HG02884 (cell line): ENCODE data around the gene ANKMY1.

Experiments
- ATAC-seq: cut with Tn5 transposase; IDR thresholded peaks from one replicate; pipeline ENCODE4 v1.9.1; 2021; ENCODE audit warnings: mild to moderate bottlenecking, moderate library complexity; ENCODE audit not compliant: unreplicated experiment

The ANKMY1 gene, protein sequence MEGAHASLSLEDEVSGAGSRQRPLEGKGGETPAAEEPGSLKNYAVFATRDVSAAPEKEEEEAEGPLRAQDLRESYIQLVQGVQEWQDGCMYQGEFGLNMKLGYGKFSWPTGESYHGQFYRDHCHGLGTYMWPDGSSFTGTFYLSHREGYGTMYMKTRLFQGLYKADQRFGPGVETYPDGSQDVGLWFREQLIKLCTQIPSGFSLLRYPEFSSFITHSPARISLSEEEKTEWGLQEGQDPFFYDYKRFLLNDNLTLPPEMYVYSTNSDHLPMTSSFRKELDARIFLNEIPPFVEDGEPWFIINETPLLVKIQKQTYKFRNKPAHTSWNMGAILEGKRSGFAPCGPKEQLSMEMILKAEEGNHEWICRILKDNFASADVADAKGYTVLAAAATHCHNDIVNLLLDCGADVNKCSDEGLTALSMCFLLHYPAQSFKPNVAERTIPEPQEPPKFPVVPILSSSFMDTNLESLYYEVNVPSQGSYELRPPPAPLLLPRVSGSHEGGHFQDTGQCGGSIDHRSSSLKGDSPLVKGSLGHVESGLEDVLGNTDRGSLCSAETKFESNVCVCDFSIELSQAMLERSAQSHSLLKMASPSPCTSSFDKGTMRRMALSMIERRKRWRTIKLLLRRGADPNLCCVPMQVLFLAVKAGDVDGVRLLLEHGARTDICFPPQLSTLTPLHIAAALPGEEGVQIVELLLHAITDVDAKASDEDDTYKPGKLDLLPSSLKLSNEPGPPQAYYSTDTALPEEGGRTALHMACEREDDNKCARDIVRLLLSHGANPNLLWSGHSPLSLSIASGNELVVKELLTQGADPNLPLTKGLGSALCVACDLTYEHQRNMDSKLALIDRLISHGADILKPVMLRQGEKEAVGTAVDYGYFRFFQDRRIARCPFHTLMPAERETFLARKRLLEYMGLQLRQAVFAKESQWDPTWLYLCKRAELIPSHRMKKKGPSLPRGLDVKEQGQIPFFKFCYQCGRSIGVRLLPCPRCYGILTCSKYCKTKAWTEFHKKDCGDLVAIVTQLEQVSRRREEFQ

GRCh38 chr2:240557808-240558207 is at the start of gene ANKMY1:
Gene ANKMY1, minus strand, starts transcription at chr2:240557988. Its CDS starts 653 bp downstream, at chr2:240557335.
- ATAC-seq = no peak

GRCh38 chr2:240605867-240606743 is 48.3 kb upstream of the ANKMY1 start:
- ATAC-seq = no peak

- ATAC-seq = no peak
Measured at GRCh38 chr2:240604939-240605716, 47.3 kb upstream of the ANKMY1 start.

GRCh38 chr2:240604291-240604938 is 46.6 kb upstream of the ANKMY1 start:
- no peak for ATAC-seq

- no peak for ATAC-seq
Measured at GRCh38 chr2:240603846-240604245, 46.1 kb upstream of the ANKMY1 start.

DNA sequence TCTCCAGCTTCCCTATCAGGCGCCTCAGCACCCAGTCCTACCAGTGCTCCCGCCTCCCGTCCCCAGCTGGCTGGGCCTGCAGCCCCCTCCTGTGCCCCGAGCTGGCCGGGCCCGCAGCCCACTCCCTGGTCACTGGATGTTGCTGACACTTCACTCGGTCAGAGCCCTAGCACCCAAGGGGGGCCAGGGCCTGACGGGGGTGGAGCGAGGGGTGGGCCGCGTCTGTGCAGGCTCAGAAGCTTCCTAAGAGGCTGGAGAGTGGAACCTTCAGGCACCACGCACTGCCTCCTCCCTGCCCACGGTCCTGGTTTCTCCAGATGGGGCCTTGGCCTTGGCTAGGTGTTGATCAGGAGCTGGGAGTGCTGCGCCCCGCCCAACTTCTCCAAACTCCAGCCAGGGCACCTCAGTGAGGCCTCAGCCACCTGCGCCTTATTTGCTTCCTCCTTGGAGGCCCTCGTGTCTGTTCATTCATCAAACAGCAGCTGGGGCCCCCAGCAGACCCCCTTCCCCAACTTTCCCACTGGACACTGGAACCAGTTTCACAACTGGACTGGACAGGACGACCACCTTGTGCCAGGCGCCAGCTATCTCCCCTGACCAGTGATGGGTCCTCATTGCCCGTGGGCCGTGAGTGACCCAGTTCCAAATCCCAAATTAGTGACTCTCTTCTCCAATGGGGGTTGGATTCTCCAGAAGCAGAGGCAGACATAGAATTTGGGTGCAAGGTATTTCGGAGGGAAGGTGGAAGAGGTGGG is 45.5 kb upstream of the ANKMY1 start:
- ATAC-seq = no peak

DNA sequence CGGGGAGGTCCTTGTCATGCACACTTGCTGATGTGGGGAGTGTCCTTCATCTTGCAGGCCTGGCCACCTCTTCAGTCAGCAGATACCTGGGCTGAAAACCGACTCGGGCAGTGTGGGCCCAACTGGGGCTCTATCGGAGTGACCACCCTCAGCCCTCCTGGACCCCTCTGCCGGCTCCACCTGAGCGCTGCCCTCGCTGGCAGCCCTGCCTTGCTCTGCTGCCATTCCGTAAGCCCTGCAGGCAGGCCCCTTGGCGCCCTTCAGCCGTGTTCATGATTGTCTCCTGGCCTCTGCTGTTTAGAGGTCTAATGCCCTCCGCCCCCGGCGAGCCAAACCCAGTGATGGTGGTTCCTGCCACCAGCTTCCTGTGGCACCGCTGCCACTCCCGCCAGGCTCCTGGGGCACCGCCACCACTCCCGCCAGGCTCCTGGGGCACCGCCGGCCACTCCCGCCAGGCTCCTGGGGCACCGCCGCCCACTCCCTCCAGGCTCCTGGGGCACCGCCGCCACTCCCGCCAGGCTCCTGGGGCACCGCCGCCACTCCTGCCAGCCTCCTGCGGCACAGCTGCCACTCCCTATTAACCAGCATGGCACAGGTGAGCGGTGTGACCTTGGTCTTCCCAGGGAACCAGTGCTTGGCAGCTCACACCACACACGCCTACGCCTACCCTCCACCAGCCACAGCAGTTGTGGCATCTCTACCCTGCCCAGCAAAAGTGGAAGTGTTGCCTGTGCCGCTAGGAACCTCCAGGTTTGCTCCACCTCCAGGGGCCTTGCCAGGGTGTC is 44.7 kb upstream of the ANKMY1 start:
- no peak for ATAC-seq

GRCh38 chr2:240601831-240602160 is 44.0 kb upstream of the ANKMY1 start:
- ATAC-seq = no peak

GRCh38 chr2:240601061-240601830 is 43.5 kb upstream of the ANKMY1 start:
- ATAC-seq = no peak

- ATAC-seq = no peak
Measured at GRCh38 chr2:240600451-240600961, 42.7 kb upstream of the ANKMY1 start.

DNA sequence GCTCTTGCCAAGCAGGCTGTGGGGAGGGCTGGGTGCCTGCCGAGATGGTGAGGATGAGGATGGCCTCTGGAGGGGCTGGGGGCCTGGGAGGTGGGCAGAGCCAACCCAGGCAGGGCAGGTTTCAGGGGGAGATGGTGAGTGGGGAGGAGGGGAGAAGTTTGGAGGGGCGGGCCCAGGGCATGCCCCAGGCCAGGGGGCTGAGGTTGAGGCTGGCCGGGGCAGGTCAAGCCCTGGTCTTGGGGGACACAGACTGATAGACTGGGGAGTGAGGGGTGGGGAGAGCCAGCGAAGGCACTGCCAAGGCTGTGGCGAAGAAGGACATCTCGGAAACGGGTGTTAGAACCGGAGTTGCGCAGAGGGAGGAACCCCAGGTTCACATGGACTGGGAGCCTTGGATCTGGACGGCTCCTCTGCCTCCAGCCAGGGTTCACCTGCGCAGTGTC is 41.4 kb upstream of the ANKMY1 start:
- no peak for ATAC-seq

DNA sequence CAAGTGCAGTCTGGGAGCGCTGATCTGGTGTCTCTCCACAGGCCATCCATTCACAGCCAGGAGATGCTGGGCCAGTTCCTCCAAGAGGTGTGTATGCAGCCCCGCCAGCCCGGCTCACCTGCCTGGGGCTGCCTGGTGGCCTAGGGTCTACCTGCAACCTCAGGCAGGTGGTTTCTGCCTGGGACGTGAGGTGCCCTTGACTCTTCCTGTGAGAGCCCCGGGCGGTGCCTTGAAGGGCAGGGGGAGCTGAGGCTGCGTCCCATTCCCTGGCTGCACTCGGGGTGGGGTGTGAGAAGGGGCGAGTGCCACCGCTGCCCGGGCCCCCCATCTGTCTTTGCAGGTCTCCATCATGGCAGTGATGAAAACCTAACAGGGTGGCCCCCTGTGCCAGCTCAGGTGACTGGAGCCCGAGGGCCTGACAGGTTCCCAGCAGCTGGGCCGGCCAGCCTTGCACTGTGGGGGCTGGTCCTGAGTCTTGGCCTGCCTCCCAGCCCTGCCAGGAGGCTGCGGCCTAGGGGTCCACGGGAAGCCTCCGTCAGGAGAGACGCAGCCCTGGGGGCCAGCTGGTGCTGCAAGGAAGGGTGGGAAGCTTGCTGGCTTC is 40.6 kb upstream of the ANKMY1 start:
- ATAC-seq = no peak

GRCh38 chr2:240597419-240598181 is 39.8 kb upstream of the ANKMY1 start:
- no peak for ATAC-seq

DNA sequence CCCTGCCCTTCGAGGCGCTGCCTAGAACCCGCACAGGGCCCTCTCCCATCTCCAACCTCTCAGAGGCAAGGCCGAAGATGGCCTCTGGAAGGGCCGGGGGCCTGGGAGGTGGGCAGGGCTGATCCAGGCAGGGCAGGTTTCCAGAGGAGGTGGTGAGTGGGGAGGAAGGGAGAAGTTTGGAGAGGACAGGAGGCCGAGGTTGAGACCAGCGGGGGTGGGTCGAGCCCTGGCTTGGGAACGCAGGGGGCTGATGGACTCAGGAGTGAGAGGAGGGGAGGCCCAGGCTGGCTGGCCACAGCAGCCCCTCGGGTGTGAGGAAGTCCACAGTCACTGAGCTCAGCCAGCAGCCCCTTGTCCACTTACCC is 39.2 kb upstream of the ANKMY1 start:
- no peak for ATAC-seq

GRCh38 chr2:240596491-240596931 is 38.7 kb upstream of the ANKMY1 start:
- no peak for ATAC-seq

DNA sequence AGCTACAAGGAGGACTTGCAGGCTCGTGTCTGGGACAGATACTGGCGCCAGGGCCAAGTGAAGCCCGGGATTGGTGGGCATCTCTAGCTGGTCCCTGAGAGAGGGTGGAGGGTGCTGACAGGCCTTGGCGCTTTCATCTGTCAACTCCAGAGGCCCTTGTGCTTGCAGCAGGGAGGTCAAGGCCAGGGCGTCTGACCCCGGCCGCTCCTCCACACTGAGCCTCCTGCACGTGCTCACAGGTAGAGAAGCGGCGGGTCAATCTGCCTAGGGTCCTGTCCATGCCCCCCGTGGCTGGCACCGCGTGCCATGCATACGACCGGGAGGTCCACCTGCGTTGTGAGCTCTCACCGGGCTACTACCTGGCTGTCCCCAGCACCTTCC is 38.3 kb upstream of the ANKMY1 start:
- no peak for ATAC-seq
